ENCODE results near the gene SLC25A40. TPM values are rescaled to one million over a fixed set of nuclear protein-coding genes. Genes with fewer than 3 reads are reported as not detected.

The SLC25A40 gene, protein sequence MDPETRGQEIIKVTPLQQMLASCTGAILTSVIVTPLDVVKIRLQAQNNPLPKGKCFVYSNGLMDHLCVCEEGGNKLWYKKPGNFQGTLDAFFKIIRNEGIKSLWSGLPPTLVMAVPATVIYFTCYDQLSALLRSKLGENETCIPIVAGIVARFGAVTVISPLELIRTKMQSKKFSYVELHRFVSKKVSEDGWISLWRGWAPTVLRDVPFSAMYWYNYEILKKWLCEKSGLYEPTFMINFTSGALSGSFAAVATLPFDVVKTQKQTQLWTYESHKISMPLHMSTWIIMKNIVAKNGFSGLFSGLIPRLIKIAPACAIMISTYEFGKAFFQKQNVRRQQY
- total RNA-seq = 24.7 TPM

DNA sequence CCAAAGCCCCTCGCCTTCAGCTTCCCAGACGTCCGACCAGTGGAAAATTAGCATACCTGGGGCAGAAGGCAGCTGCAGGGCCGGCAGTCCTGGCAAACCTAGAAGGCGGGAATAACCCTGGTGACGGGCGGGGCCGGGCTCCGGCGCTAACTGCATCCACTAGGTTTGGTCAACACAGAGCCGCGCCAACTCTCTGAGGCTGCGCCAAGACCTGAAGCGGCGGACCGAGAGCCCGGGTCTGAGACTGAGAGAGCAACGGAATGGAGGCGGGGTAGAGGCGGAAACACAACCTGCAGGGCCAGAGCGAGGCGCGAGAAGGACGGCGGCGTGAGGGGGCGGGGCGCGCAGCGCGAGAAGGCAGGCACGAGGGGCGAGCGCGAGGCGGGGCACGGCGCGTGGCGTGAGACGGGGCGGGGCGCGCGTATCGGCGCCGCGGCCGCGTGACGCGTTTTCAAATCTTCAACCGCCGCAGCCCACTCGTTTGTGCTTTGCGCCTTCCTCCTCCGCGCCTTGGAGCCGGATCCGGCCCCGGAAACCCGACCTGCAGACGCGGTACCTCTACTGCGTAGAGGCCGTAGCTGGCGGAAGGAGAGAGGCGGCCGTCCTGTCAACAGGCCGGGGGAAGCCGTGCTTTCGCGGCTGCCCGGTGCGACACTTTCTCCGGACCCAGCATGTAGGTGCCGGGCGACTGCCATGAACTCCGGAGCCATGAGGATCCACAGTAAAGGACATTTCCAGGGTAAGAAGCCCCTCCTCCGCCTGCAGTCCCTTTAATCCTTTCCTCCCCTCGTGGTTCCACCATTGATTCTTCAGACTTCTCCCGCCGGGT lies at the start of gene SLC25A40, which contains the start of gene DBF4:
SLC25A40 (minus strand) TSS at position 321 of the 829 bp plus-strand sequence. CDS start 17,633 bp downstream, outside the sequence.
DBF4 (plus strand) TSS at position 454 of the 829 bp plus-strand sequence; CDS start at position 694, 240 bp downstream.

Other genes with a start within 250 kb of the SLC25A40 start
- 65.7 TPM for gene RUNDC3B, start 248.0 kb downstream of the SLC25A40 start, total RNA-seq
- gene DBF4, start 133 bp upstream of the SLC25A40 start, total RNA-seq = 22.2 TPM
- 121 TPM for gene ADAM22, start 57.9 kb upstream of the SLC25A40 start, total RNA-seq